GM19455 (cell line): Measurements from ENCODE around the gene ST6GALNAC4.
"Not testable (repeated sequence)": the region's sequence is repeated elsewhere in the genome, so short reads cannot be mapped to it uniquely, and the experiment has no call there.

Source experiments
- ATAC-seq: cut with Tn5 transposase; IDR thresholded peaks from one replicate; pipeline ENCODE4 v1.9.1; 2021; ENCODE audit not compliant: unreplicated experiment

The ST6GALNAC4 gene

DNA sequence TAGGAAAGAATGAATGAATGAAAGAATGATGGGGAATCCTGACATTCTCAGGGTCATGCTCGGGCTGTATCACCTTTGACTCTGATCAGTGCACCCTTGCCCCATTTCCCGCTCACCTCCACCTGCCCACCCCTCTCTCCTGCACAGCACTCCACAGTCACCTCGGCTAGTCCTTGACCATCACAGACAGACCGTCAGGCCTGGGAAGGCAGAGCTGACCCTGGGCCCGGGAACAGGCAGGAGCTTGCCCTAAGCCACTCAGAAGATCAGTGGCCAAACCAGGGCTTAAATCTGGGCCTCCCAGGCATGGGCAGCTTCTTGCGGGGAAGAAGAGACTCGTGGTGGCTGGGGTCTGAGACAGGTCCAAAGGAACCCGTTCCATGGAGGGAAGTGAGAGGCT lies 21.0 kb downstream of the ST6GALNAC4 start:
- ATAC-seq = no peak

DNA sequence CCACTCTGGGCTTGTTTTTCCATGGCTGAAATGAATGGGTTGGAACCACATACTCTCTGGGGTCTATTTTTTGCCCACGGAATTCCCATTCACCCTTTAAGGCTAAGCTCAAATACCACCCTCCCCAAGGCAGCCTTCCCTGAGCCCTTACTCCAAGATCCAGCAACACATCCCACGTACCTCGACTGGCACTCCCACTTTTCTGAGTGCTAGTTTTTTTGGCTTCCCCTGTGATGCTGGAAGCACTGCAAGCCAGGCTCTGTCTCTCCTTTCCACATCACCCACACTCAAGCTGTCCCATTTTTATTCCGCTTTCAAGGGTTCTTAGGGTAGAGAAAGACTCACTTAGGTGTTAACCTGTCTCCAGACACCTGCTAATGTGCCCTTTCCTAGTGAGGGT lies 23.4 kb downstream of the ST6GALNAC4 start:
- no peak for ATAC-seq

DNA sequence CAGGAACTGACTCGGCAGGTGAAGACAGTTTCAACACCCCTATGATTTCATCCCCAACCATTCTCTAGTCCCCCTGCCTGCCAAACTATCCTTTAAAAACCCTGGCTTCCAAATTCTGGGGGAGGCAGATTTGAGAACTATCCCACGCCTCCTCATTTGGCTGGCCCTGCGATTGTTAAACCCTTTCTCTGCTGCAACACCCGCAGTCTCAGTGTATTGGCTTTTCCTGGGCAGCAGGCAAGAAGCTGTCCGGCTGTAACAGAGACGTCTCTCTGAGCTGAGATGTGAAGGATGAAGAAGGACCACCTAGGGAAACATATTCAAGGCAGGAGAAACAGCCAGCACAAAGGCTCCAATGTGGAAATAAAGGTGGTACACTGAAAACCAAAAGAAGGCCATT lies 24.0 kb downstream of the ST6GALNAC4 start:
- no peak for ATAC-seq

DNA sequence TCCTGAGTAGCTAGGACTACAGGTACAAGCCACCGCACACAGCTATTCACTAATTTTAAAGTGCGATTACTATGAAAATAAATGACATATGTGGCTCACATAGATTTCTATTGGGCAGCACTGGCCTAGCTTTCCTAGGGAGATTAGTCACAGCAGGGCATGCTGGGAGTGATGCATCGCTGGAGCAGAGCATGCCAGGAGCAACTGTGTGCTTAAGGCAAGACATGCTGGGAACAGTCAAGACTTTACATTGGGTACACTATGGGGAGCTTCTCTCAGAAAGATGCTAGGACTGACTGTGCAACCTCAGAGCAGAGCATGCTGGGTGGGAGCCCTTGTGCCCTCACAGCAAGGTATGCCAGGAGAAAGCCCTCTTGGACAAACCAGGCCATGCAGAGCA lies 26.8 kb downstream of the ST6GALNAC4 start:
- no peak for ATAC-seq

DNA sequence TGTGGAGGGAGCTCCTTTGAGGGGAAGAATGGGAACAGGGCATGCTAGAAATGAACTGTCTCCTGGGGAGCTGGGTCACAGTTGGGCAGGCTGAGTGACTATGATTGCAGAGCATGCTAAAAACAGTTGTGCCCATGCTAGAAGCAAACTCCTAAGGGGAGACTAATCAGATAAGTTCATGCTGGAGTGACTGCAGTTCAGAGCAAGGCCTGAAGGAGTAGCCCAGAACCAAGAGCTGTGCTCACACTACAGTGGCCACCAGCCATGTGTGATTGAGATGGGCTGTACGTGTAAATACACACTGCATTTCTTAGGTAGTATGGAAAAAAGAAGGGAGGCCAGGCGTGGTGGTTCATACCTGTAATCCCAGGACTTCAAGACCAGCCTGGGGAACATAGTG lies 29.0 kb downstream of the ST6GALNAC4 start:
- no peak for ATAC-seq

DNA sequence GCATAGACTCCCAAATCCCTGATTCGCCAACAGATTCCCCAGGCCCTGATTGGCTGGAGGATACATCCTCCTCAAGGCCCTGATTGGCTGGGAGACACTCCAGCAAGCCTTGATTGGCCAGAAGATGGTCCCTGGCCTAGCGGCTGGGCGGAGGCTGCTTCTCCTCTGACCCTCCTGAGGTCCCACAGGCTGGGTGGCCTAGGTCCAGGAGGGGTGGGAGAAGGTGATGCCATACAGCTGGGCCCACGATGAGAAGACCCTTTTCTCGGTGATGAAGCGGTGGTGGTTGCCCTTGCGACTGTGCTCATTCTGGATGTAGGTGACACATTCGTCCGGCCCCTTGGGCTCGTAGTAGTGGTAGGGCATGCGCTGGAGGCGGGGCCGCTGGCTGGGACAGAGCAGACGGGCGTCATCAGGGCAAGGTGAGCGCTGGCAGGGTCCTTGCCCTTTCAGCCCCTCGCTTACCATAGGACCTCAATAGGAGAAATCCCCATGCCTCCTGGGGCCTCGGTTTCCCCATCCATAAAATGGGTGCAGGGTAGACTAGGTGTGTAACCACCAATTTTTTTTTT lies 30.4 kb downstream of the ST6GALNAC4 start:
- no peak for ATAC-seq

DNA sequence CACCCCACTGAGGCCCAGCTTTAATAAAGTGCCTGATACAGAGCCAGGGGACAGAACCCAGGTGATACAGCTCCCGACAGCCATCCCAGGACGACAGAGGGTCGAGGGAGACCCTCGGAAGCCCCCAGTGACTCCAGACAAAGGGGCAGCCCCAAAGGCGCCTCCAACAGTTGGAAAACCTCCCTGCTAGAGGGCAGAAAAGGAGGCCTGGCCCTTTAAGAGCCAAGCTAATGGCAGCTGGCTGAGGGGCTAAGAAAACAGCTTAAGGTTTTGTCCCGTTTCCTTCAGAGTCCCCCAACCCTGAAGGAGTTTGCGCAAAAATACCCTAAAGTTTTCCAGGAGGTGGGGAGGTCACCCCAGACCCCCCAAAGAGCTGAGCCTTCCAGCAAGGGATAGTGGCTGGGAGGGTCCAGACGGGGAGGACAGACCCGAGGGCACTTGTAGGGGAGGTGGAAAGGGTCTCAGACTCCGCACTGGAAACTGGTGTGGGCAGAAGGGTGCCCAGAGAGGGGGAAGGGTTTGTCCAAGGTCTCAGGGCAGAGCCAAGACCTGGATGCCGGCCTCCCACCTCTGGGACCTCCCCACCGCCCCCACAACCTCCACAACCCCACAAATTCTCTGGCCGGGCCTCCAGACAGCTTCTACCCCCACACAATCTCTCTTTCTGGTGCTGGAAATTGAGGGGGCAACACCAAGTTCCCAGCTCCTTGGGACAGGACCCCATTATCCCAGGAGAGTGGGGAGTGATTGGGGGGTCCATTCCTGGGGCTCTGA lies 31.1 kb downstream of the ST6GALNAC4 start:
- ATAC-seq = no peak

DNA sequence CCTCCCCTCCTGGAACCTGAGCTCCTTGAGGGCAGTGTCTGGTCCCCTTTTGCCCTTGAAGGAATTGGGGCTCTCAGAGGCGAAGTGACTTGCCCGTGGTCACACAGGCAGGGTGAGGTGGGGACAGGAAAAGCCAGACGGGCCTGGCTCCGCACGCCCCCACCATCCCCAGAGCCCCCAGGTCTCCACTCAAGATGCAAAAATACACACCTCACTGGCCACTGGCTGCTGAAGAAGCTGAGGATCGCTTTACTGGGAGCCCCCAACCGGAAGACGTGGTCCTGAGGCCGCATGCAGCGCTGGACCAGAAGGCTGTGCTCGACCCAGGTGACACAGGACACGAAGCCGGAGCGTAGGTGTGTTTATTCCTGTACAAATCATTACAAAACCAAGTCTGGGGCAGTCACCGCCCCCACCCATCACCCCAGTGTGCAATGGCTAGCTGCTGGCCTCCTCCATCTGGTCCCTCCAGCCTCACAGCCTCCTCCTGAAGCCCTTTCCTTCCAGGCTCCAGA lies 31.8 kb downstream of the ST6GALNAC4 start:
- no peak for ATAC-seq

DNA sequence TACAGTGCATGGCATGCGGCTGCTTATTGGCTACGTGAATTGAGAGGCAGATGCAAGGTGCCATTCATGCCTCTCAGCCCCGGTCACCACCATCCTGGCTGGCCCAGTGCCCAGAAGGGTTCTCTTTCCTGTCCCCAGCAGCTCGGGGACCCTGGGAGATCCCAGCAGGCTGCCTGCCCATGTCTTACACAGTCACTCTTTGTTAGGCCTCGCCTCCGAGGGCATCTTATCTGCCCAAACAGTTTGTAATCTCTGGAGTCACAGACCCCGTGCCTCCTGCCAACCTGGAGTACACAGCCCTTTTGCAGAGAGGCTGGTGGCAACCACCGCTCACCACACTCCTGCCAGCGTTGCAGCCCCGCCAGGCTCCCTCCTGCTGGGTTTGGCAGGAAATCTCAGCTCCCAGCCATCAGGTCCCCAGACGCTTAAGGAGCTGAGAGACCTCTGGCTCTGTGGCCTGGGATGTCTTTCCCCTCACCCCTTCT lies 32.4 kb downstream of the ST6GALNAC4 start:
- ATAC-seq = no peak

DNA sequence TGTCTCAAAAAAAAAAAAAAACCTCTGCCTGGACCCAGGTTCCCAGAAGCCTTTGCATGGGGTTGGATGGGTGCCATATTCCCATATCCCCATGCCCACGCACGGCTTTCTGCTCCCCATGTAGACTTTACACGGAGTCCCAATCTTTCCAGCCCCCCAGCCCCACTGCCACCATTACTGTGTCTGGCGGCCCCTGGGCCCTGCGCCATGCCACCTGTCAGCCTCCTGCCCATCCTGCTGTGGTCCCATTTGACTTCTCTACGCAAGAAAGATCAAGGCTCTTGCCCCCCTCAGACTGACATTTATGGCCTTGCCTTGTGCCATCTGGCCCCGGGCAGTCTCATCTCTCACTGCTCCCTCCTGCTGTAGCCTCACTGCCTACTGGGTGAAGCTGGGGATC lies 32.9 kb downstream of the ST6GALNAC4 start:
- ATAC-seq = no peak

DNA sequence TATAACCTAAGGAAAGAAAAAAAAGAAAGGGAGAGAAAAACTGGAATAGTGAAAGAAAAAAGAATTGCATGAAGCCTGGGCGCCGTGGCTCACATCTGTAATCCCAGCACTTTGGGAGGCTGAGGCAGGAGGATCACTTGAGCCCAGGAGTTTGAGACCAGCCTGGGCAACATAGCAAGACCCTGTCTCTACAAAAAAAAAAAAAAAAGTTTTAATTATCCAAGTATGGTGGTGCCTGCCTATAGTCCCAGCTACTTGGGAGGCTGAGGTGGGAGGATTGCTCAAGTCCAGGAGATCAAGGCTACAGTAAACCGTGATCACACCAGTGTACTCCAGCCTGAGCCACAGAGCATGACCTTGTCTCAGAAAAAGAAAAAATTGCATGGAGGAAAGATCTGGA lies 35.1 kb downstream of the ST6GALNAC4 start:
- not testable (repeated sequence) for ATAC-seq

DNA sequence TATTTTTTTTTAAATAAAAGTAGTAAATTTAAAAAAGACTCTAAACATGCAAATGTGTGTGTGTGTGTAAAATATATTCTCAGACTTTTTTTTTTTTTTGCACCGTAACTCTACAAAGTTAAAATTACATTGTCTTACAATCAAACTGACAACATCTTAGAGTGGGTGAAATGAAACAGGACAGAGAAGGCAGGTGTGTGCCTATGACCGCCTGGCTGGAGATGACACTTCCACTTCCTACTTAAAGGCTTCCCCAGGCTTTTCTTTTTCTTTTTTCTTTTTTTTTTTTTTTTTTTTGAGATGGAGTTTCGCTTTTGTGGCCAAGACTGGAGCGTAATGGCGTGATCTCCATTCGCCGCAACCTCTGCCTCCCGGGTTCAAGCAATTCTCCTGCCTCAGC lies 36.7 kb downstream of the ST6GALNAC4 start:
- ATAC-seq = no peak

DNA sequence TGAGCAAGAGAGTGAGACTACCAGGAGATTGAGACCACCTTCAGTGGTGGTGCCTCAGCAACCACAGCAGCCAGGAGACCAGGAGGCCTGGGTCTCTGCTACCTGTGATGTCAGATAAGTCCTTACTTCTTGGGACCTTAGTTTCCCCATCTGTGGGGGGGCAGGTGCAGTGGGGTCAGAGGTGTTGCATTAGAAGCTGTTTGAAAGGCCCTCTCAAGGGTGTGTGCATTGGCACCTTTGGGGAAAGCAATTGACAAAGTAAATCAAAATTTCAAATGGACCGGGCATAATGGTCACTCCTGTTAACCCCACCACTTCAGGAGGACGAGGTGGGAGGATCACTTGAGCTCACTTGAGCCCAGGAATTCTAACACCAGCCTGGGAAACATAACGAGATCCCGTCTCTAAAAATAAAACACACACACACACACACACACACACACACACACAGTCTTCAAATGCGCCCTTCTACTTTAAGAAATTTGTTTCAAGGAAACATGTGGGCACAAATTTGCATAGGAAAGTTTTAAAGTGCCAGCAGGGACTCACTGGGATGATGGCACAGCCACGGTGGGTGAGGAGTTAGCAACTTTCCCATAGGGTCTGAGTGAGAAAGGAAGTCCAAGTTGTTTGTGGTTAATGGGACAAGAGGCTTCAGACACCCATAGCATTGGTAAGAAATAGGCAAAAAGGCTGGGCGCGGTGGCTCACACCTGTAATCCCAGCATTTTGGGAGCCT lies 38.0 kb downstream of the ST6GALNAC4 start:
- ATAC-seq = no peak

DNA sequence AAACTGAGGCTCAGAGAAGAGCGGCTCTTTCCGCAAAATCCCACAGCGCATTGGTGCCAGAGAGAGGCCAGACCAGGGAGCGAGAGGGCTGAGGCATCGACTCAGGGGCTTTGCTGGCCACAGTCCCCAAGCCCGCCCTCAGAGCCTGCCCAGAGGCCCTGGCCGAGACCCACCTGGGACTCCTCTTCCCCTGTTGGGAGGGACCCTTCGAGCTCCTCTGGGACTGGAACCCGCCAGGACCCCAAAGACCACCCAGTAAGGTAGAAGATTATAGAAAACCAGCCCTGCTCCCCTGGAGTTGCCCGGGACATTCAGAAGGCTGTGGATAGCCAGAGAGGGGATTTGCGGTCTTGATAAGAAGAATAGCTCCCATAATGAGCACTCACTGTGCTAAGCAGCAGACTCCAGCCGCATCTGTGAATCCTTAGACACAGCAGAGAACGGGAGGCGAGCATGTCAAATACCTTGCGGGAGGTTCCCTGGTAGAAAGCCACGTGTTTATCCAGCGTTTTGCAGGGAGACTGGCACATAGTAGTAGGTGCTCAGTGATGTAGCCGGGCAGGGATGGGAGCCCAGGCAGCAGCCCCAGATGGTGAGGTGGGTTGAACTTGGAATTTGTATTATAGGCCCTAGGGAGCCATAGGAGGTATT lies 38.7 kb downstream of the ST6GALNAC4 start:
- no peak for ATAC-seq

DNA sequence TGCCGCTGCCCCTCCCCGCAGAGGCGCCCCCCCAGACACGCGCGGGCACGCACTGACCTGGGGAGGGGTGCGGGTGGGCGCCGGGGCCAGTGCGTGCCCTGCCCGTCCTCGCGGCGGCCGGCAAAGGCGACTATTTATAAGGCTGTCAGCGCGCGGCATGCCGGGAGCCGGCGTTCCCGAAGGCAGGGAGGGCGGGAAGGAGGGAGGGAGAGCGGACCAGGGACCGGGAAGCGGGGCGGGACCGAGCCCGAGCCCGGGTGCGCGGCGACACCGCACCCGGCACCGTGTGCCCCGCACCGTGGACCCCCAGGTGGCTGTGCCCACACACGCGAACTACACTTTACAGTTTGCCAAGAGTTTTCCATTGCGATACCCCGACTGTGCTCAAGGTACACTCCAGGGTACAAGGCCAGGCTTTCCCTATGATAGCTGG lies 39.3 kb downstream of the ST6GALNAC4 start, which contains the start of gene AK1:
TSS of gene AK1 (minus strand) at position 110 of the 433 bp plus-strand sequence. CDS start 3,058 bp downstream, outside the sequence.
- no peak for ATAC-seq

DNA sequence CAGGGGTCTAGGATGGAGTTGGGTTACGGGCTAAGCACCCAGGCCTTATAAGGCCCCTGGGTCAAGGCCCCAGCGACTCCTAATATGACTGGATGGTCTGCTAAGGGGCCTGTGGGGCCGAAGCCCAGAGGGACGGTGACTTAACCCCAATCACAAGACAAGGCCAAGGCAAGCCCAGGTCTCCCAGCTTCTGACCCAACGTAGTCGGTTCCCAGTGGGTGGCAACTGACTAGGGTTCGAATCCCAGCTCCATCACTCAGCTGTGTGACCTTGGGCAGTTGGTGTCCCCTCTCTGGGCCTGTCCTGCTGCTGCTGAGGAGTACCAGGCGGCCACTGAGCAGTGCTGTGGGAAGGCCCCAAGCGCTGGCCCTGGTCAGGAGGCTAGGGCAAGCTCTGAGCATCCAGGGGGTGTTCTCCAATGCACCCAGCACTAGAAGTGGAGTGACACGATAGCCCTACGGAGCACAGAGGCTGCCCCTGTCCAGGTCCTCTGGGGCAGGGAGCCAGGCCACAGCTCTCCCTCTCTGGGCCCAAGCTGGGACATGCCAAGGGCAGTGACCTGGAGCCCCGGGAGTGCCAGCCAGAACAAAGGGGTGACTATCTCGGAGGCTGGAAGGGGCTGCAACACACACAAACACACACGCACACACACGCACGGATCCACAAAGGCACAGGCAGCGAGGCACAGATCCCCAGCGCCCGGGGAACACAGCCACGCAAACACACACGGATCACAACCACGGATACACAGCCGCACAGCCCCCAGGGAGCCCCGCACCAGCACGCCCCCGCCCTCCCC lies 39.9 kb downstream of the ST6GALNAC4 start:
- ATAC-seq = no peak

DNA sequence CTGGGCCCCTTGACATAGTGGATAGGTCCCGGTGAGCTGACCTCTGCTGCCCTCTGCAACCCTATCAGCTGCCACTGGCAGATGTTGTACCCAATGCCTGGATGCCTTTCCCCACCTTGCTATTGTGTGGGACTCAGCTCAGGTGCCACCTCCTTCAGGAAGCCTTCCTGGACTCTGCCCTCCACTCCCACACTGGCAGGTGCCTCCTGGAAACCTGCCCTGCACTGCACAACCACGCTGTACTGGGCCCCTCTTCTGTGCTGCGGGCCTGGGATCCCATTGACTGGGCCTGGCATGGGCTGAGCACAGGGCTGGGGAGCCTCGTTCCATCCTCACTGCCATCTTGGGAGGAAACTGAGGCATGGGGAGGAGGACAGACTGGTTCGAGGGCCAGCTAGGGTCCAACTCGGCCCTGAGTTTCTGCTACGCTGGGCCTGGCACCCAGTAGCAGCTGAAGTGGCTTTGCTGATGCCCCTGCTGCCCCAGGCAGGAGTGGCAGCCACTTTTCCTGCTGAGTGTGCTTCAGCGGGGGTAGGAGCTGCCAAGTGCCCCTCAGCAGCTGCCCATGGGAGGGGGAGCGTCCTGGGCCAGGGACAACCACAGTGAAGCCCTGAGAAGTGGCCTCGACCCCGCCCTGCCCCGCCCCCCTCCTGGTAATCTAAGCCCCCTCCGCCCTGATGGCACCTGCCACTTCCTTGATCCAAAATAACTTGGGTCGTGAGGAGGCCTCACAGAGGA lies 40.6 kb downstream of the ST6GALNAC4 start:
- no peak for ATAC-seq

DNA sequence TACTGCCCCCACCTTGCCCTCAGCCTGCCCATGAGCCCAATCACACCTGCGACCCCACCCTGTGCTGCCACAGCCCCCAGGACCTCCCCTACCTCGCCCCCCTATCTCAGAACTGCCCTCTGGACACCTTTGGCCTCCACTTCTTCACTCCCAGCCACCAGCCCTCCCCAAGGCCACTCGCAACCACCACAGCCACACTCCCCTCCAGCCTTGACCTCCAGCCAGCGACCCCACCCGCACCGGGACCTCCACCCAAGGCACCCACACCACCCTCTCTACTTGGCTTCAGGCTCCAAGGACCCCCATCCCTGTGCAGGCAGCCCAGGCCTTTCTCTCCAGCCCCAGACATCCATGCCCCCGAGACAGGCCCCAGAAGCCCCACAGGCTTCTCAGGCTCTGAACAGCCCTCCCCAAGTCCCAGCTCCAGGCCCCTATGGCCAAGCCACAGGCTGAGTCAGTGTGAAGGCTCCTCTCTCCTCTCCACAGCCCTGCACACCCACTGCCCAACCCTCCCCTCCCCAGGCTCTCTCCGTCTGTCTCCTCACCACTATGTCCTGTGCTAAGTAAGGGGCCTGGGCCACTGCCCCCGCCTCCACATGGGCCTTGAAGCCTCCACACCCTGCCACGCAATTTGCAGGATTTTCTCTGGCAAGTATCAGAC lies 41.4 kb downstream of the ST6GALNAC4 start:
- no peak for ATAC-seq
